GM08714 (cell line): Measurements from ENCODE around the gene MUC5AC.

Experiments used
- H3K4me3 ChIP-seq: fragments of 200-500 bp; sonication (Bioruptor generic); 2 replicates; pipeline ENCODE4 v1.5.1; 2014; ENCODE audit warnings: mild to moderate bottlenecking, low read length, inconsistent platforms
- ZNF274 ChIP-seq: IDR thresholded peaks from 2 replicates; pipeline ENCODE4 v1.6.1; 2012; ENCODE audit warnings: mild to moderate bottlenecking, low read depth, low read length

MUC5AC gene

DNA sequence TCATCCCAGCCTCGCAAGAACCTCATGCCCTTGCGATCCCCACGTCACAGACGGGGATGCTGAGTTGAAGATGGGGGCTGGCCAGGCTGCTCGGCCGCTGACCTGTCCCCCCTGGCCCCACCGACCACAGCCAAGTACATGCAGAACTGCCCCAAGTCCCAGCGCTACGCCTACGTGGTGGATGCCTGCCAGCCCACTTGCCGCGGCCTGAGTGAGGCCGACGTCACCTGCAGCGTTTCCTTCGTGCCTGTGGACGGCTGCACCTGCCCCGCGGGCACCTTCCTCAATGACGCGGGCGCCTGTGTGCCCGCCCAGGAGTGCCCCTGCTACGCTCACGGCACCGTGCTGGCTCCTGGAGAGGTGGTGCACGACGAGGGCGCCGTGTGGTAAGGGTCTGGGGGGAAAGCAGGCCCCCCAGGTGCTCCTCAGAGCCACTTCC lies 75.1 kb downstream of the MUC5AC start:
- TF ChIP-seq ZNF274: no peak

DNA sequence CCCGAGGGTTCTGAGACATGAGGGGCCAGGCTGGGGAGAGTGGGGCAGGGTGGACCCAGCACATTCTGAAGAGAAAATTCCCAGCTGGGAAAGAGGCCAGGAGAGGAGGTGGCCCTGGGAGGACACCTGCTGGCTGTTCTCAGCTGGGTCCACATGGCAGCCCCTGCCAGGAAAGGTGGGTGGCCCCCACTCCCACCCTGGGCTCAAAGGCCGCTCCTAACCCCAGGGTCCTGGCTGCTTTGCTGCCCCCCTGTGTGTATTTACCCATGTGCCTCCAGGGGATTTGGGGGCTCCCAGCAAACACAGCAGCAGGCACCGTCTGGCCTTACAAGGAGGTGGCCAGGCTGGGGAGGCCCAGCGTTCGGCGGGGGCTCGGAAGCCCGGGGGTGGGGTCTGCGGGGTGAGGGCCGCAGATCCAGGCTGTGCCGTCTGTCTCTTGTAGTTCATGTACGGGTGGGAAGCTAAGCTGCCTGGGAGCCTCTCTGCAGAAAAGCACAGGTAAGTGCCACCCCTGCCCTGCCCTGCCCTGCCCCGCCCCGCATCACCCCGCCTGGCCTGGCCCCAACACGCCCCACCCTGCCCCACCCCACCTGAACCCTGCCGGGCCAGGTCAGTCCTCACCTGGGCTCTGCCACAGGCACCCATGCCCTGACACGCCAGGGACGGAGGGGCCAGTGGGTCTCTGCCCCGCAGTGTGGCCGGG lies 75.7 kb downstream of the MUC5AC start:
- H3K4me3 ChIP-seq: no peak overlapping the region

More for the DNA sequence above, 75.1 kb downstream of the MUC5AC start:
- H3K4me3 ChIP-seq: no peak overlapping the region

DNA sequence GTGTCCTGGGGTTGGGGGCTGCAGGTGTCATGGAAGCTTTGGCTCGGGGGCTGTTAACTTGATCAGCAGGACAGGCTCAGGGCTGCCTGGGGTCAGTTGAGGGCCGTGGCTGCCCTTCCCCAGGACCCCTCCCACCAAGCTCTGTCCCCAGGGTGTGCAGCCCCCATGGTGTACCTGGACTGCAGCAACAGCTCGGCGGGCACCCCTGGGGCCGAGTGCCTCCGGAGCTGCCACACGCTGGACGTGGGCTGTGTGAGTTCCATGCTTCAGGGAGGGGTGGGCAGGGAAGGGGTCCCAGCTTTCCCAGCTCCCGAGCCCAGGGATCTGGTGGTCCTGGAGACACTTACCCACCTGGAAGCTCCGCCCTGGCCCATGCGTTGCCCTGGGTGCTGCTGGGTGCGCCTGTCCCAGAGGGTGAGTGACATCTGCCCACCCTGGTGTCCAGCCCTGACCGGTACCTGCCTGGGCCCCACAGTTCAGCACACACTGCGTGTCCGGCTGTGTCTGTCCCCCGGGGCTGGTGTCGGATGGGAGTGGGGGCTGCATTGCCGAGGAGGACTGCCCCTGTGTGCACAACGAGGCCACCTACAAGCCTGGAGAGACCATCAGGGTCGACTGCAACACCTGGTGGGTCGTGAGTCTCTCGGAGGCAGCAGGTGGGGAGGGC lies 76.4 kb downstream of the MUC5AC start:
- no peak overlapping the region for H3K4me3 ChIP-seq
- no peak for TF ChIP-seq ZNF274

More for the DNA sequence above, 75.7 kb downstream of the MUC5AC start:
- TF ChIP-seq ZNF274: no peak

DNA sequence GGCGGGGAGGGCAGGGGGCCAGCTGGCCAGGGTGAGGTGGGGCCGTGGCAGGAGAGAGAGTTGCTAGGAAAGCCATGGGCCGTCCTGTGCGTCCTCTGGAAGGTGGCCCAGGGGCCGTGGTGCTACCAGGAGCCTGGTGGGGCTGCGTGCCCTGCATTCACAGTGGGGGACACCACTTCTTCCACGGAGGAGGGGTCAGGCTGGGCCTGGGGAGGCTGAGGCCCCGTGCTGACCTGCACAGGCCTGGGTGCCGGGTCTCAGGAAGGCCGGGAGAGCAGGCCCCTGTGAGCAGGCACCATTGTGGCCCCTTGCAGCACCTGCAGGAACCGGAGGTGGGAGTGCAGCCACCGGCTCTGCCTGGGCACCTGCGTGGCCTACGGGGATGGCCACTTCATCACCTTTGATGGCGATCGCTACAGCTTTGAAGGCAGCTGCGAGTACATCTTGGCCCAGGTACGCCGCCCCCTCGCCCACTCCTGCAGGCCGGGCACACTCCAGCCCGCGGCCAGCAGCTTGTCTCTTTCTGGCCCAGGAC lies 77.1 kb downstream of the MUC5AC start:
- no peak for TF ChIP-seq ZNF274
- no peak overlapping the region for H3K4me3 ChIP-seq

DNA sequence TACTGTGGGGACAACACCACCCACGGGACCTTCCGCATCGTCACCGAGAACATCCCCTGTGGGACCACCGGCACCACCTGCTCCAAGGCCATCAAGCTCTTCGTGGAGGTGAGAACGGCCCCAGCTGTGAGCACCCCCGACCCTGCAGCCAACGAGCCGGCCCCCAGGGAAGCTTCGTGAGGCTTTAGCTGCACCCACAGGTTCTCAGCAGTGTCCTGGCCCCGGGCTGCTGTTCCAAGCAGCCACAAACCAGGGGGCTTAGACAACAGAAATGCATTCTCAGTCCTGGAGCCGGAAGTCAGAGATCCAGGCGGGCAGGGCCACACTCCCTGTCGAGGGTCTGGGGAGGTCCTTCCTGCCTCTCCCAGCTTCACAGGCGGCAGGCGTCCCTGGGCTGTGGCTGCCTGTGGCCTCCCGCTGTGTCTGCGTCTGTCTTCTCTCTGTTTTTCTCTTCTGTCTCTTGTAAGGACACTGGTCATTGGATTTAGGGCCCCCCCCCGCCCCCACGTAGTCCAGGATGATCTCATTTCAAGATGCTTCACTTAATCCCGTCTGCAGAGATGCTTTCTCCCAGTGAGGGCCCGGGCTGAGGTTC lies 77.7 kb downstream of the MUC5AC start:
- no peak for TF ChIP-seq ZNF274
- H3K4me3 ChIP-seq: no peak overlapping the region

DNA sequence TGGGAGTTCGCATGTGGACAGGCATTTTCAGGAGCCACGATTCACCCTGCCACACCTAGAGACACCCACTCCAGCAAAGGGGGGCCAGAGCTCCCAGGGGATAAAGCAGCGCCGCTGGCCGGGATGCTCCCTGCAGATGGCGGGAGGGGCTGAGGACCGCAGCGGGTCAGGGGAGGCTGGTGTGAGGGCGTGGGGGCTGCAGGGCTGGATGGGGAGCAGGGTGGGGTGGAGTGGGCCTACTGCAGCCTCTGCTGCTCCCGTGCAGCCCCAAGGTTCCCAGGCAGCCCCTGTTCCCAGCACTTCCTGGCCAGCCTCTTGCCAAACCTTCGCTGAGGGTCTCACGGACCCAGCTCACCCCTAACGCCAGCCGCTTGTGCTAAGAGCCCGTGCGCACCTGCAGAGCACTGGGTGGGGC lies 78.2 kb downstream of the MUC5AC start:
- TF ChIP-seq ZNF274: no peak

DNA sequence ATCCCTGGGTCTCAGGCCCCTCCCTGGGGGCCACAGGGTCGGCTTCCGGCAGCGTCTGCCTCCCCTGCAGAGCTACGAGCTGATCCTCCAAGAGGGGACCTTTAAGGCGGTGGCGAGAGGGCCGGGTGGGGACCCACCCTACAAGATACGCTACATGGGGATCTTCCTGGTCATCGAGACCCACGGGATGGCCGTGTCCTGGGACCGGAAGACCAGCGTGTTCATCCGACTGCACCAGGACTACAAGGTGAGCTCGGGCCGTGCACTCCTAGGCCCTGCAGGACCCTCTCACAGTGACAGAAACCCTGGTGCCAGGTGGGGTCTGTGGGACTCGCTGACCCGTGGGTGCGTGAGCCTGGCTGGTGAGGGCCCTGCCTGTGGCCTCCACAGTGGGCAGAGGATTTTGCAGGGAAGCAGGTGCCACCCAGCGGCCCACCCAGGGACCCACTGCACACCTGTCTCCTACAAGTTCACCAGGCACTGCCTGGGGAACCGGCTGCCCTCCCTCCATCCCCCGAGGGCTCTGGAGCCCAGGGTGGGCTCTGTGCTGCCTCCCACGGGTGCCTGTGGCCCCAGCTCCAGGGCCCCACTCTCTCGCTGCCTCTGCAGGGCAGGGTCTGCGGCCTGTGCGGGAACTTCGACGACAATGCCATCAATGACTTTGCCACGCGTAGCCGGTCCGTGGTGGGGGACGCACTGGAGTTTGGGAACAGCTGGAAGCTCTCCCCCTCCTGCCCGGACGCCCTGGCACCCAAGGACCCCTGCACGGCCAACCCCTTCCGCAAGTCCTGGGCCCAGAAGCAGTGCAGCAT lies 78.8 kb downstream of the MUC5AC start:
- no peak for TF ChIP-seq ZNF274

More for the DNA sequence above, 78.2 kb downstream of the MUC5AC start:
- no peak overlapping the region for H3K4me3 ChIP-seq

DNA sequence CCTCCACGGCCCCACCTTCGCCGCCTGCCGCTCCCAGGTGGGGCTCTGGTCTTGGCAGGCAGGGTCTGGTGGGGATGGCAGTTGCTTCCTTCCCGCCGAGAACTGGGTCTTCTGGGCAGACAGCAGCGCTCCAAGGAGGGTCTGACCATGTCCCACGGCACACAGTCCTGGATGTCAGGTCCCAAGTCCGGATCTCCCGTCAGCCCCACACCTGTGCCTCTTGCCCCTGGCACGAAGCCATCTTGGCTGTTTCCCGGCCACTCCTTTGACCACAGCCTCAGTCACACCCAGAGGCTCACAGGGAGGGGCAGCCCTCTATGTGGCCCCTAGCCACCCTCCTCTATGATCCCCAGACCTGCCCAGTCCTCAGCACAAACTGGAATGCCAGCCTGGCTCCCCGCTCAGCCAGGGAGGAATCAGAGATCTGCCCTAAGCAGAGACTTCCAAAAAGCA lies 79.4 kb downstream of the MUC5AC start:
- no peak for TF ChIP-seq ZNF274
- no peak overlapping the region for H3K4me3 ChIP-seq

More for the DNA sequence above, 78.8 kb downstream of the MUC5AC start:
- H3K4me3 ChIP-seq: no peak overlapping the region

DNA sequence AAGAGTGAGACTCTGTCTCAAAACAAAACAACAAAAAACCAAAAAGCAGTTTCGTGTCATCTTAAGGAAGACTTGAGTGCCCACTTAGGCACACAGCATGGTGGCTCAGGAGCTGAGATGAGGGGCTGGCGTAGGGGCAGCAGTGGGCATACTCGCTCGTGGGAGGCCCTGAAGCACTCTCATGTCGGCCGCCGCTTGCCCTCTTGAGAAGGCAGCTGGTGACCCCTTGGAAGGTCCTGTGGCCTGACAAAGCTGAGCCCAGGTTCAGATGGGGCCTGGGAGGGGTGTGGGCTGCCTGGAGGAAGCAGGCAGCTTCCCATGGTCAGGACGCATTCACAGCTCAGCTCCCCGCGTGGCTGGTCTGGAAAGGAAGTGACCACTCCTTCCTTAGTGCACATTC lies 80.1 kb downstream of the MUC5AC start:
- H3K4me3 ChIP-seq: no peak overlapping the region
- no peak for TF ChIP-seq ZNF274

DNA sequence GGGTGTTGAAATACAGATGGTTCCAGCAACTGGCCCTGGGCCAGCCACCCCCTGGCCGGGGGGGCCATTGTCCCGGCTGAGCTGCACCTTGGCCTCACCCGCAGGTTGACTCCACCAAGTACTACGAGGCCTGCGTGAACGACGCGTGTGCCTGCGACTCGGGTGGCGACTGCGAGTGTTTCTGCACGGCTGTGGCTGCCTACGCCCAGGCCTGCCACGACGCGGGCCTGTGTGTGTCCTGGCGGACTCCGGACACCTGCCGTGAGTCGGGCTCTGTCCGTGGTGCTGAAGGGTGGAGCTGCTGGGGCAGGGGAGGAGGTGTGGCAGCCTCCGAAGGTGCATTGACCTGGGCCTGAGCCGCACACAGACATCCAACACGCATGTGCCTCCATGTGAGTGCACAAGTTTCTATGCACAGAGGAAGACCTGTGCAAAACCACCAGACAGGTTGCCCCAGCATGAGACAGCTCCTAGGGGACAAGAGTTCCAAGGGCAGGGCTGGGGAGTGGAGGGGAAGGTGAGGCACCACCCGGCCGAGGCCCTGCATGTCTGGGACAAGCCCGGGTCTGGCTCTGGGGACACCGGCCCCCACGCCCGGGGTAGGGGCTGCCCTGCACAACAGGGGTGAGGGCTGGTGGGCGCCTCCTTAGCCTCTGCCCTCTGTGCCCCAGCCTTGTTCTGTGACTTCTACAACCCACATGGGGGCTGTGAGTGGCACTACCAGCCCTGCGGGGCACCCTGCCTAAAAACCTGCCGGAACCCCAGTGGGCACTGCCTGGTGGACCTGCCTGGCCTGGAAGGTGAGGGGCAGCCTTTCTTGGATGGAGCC lies 81.2 kb downstream of the MUC5AC start:
- TF ChIP-seq ZNF274: no peak
- H3K4me3 ChIP-seq: no peak overlapping the region

DNA sequence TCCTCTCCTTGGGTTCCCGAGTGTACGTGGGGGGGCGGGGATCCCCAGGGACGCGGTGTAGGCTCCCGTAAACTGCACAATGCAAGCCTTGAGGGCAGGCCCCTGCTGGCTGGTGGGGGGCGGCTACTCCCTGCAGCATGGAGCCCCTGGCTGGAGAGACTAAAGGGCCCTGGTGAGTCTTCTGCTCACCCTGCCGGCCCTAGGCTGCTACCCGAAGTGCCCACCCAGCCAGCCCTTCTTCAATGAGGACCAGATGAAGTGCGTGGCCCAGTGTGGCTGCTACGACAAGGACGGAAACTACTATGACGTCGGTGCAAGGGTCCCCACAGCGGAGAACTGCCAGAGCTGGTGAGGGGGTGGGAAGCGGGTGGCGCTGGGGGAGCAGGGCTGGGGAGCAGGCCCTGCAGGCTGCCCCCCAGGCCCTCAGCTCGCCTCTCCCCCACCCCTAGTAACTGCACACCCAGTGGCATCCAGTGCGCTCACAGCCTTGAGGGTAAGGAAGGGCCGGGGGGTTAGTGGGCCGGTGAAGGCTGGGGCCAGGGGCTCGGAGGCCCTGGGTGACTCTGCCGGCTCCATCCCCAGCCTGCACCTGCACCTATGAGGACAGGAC lies 81.9 kb downstream of the MUC5AC start:
- no peak for TF ChIP-seq ZNF274
- H3K4me3 ChIP-seq: no peak overlapping the region

DNA sequence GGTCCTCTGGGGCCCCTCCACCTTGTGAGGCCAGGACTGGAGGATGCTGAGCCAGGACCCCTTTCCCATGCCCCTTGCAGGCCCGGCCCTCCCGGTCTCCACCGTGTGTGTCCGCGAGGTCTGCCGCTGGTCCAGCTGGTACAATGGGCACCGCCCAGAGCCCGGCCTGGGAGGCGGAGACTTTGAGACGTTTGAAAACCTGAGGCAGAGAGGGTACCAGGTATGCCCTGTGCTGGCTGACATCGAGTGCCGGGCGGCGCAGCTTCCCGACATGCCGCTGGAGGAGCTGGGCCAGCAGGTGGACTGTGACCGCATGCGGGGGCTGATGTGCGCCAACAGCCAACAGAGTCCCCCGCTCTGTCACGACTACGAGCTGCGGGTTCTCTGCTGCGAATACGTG lies 83.0 kb downstream of the MUC5AC start:
- TF ChIP-seq ZNF274: no peak
- no peak overlapping the region for H3K4me3 ChIP-seq

DNA sequence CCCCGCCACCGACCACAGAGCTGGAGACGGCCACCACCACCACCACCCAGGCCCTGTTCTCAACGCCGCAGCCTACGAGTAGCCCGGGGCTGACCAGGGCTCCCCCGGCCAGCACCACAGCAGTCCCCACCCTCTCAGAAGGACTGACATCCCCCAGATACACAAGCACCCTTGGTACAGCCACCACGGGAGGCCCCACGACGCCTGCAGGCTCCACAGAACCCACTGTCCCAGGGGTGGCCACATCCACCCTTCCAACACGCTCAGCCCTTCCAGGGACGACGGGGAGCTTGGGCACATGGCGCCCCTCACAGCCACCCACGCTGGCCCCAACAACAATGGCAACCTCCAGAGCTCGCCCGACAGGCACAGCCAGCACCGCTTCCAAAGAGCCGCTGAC lies 84.0 kb downstream of the MUC5AC start:
- no peak overlapping the region for H3K4me3 ChIP-seq
- TF ChIP-seq ZNF274: no peak
